Epithelial cell of proximal tubule (primary cell): Measurements from ENCODE around the gene BRD7. TPM values are rescaled to one million over a fixed set of nuclear protein-coding genes. Genes with fewer than 3 reads are reported as not detected.

Source experiments
- DNase-seq: peaks from one replicate; pipeline ENCODE4 v3.0.0-alpha.2; 2011; ENCODE audit warnings: low read depth
- H3K4me3 ChIP-seq: 2 replicates; pipeline ENCODE4 v1.5.1; 2011; ENCODE audit warnings: low read depth, mild to moderate bottlenecking, low read length
- CTCF ChIP-seq: conservative IDR thresholded peaks from 2 replicates; pipeline ENCODE4 v1.5.1; 2012; ENCODE audit warnings: low read depth, mild to moderate bottlenecking, low read length
- total RNA-seq: library from RNA; depleted of rRNA; stranded (reverse); fragments of >200 nt; gene quantifications from 2 replicates; pipeline ENCODE4 v1.2.3, GENCODE V29; 2015

BRD7 gene
- total RNA-seq, 1 donor from 2014 or later: 61.1 TPM

GRCh38 chr16:50286681-50287080 lies 82.1 kb downstream of the BRD7 start:
- TF ChIP-seq CTCF: no peak
- no peak for DNase-seq
- H3K4me3 ChIP-seq: no peak overlapping the region

GRCh38 chr16:50285406-50286003 lies 83.3 kb downstream of the BRD7 start:
- no peak for TF ChIP-seq CTCF
- DNase-seq: no peak
- H3K4me3 ChIP-seq: no peak overlapping the region

GRCh38 chr16:50284131-50284911 lies 84.5 kb downstream of the BRD7 start:
- TF ChIP-seq CTCF: no peak
- no peak for DNase-seq
- H3K4me3 ChIP-seq: no peak overlapping the region

- H3K4me3 ChIP-seq: no peak overlapping the region
- TF ChIP-seq CTCF: no peak
- DNase-seq: no peak
Observed at GRCh38 chr16:50282955-50283631, 85.7 kb downstream of the BRD7 start.

- no peak overlapping the region for H3K4me3 ChIP-seq
- no peak for DNase-seq
- TF ChIP-seq CTCF: no peak
Observed at GRCh38 chr16:50282010-50282538, 86.7 kb downstream of the BRD7 start.

GRCh38 chr16:50281391-50282009 lies 87.3 kb downstream of the BRD7 start:
- DNase-seq: no peak
- no peak overlapping the region for H3K4me3 ChIP-seq
- no peak for TF ChIP-seq CTCF
